ENCODE data around the gene SYNC.
"Not testable (repeated sequence)": the region's sequence is repeated elsewhere in the genome, so short reads cannot be mapped to it uniquely, and the experiment has no call there.

The SYNC gene

GRCh38 chr1:32724678-32725614, 22.4 kb upstream of the SYNC start:
- no peak for DNase-seq (ENCODE audit: low read depth, low spot score)

GRCh38 chr1:32719681-32720275, 17.2 kb upstream of the SYNC start:
- DNase-seq (ENCODE audit: low read depth, low spot score), result no peak

- no peak for DNase-seq (ENCODE audit: low read depth, low spot score)
Observed at GRCh38 chr1:32718527-32718926, 16.0 kb upstream of the SYNC start.

- DNase-seq (ENCODE audit: low read depth, low spot score), result no peak
Observed at GRCh38 chr1:32718036-32718435, 15.5 kb upstream of the SYNC start.

- DNase-seq (ENCODE audit: low read depth, low spot score), result no peak
Observed at GRCh38 chr1:32717503-32717902, 14.9 kb upstream of the SYNC start.

GRCh38 chr1:32716312-32717148, 14.0 kb upstream of the SYNC start:
- no peak for DNase-seq (ENCODE audit: low read depth, low spot score)

- no peak for DNase-seq (ENCODE audit: low read depth, low spot score)
Observed at GRCh38 chr1:32715901-32716311, 13.3 kb upstream of the SYNC start.

GRCh38 chr1:32714277-32714676, 11.7 kb upstream of the SYNC start:
- no peak for DNase-seq (ENCODE audit: low read depth, low spot score)

GRCh38 chr1:32713081-32713480, 10.5 kb upstream of the SYNC start:
- DNase-seq (ENCODE audit: low read depth, low spot score), result no peak

- not testable (repeated sequence) for DNase-seq (ENCODE audit: low read depth, low spot score)
Observed at GRCh38 chr1:32711221-32711620, 8.7 kb upstream of the SYNC start.

GRCh38 chr1:32709476-32709875, 6.9 kb upstream of the SYNC start:
- DNase-seq (ENCODE audit: low read depth, low spot score), result no peak

- DNase-seq (ENCODE audit: low read depth, low spot score), result no peak
Observed at GRCh38 chr1:32709075-32709474, 6.5 kb upstream of the SYNC start.

- DNase-seq (ENCODE audit: low read depth, low spot score), result no peak
Observed at GRCh38 chr1:32706491-32706890, 3.9 kb upstream of the SYNC start.

- DNase-seq (ENCODE audit: low read depth, low spot score), result no peak
Observed at GRCh38 chr1:32705516-32705915, 2.9 kb upstream of the SYNC start.

GRCh38 chr1:32703479-32704291, 1.1 kb upstream of the SYNC start:
- DNase-seq (ENCODE audit: low read depth, low spot score), result no peak

- DNase-seq (ENCODE audit: low read depth, low spot score), result no peak
Observed at GRCh38 chr1:32701951-32702598, 495 bp downstream of the SYNC start.

- no peak for DNase-seq (ENCODE audit: low read depth, low spot score)
Observed at GRCh38 chr1:32701421-32701911, 1.1 kb downstream of the SYNC start.

- DNase-seq (ENCODE audit: low read depth, low spot score), result not testable (repeated sequence)
Observed at GRCh38 chr1:32696996-32697395, 5.6 kb downstream of the SYNC start.

GRCh38 chr1:32696041-32696440, 6.5 kb downstream of the SYNC start:
- no peak for DNase-seq (ENCODE audit: low read depth, low spot score)

GRCh38 chr1:32695098-32695904, 7.3 kb downstream of the SYNC start:
- no peak for DNase-seq (ENCODE audit: low read depth, low spot score)

Measured in activated CD4-positive, CD25-positive, alpha-beta regulatory T cell treated with anti-CD3 and anti-CD28 coated beads, Interleukin-2, amount 50 U/mL, for 16 hours (primary cell).